ENCODE results near the gene SLC10A7. TPM values are rescaled to one million over a fixed set of nuclear protein-coding genes. Genes with fewer than 3 reads are reported as not detected.

The SLC10A7 gene
- total and polyA plus RNA-seq, 2 experiments from 2014 or later = 0.81 to 4.3 TPM

DNA sequence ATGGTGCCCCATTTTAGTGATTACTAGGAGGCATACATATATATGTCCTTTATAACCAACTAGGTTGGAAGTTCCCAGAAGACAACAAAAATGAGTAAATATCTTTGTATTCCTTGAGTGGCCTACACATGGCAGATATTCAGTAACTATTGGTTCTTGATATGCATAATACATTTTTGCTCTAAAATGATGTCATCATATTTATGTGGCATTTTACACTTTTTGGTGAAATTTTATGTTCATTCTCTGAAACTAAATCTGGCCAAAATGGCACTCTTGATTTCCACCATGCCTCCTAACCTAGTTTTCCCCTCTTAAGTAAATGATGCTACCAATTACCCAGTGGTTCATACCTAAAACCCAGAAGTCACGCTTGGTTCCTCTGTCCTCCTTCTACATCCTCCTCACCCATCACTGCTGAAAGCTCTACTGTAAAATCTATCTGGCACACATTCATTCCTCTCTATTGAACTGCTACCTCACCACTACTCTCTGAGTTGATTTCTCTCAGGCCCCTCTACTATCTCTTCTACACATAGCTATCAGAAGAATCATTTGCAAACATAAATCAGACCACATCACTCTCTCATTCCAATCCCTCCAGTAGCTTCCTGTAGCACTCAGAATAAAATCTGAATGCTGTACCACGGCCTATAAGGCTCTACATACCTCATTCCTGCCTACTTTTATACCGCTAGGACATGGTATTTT is 13.4 kb downstream of the SLC10A7 start (continued):
- no peak for TF ChIP-seq CTCF (conservative IDR thresholded peaks at IDR 0.05; ENCODE audit: low read depth in 2 of 2)
- no peak for TF ChIP-seq ZNF331 (CRISPR knock-in tag; IDR thresholded peaks at IDR 0.05; ENCODE audit: low read depth)
- TF ChIP-seq EZH2phosphoT487 (IDR thresholded peaks at IDR 0.05; ENCODE audit: unreplicated experiment) = no peak
- TF ChIP-seq POLR2AphosphoS5 (IDR thresholded peaks at IDR 0.05; ENCODE audit: low read depth) = no peak
- no peak for TF ChIP-seq STAT1 (IDR thresholded peaks at IDR 0.05; ENCODE audit: unreplicated experiment)
- no peak for TF ChIP-seq EZH2 (IDR thresholded peaks at IDR 0.05; ENCODE audit: low read depth, unreplicated experiment)
- no peak for TF ChIP-seq CREB1 (CRISPR knock-in tag; IDR thresholded peaks at IDR 0.05; ENCODE audit: low read depth)
- no peak for TF ChIP-seq ZNF114 (CRISPR knock-in tag; IDR thresholded peaks at IDR 0.05)
- no peak for TF ChIP-seq JUNB (IDR thresholded peaks at IDR 0.05; ENCODE audit: unreplicated experiment)
- no peak for TF ChIP-seq NANOG (IDR thresholded peaks at IDR 0.05; ENCODE audit: borderline replicate concordance)

- no peaks in the 10 kb centered on the region for H3K9me3 Mint-ChIP-seq
- no peak for TF ChIP-seq ZNF114 (CRISPR knock-in tag; IDR thresholded peaks at IDR 0.05)
- no peak for TF ChIP-seq CREB1 (CRISPR knock-in tag; IDR thresholded peaks at IDR 0.05; ENCODE audit: low read depth)
- TF ChIP-seq JUNB (IDR thresholded peaks at IDR 0.05; ENCODE audit: unreplicated experiment) = no peak
- TF ChIP-seq POLR2AphosphoS5 (IDR thresholded peaks at IDR 0.05; ENCODE audit: low read depth) = no peak
- H3K27ac Mint-ChIP-seq = no peak overlapping the region
- no peak for DNase-seq (ENCODE audit: low spot score)
- Histone ChIP-seq H3K36me3 (ENCODE audit: insufficient read depth) (no peaks in the 10 kb centered on the region), H3K4me3 (no peak overlapping the region), H3K27ac (ENCODE audit: low read depth) (no peak overlapping the region), H3K79me2 (replicated peaks; ENCODE audit: insufficient read depth) (no peaks in the 10 kb centered on the region), H3K27me3 (ENCODE audit: insufficient read depth) (no peaks in the 10 kb centered on the region), H3K9me2 (ENCODE audit: insufficient read depth) (no peaks in the 10 kb centered on the region), H3K4me2 (no peak overlapping the region), H3F3A (replicated peaks; ENCODE audit: low read depth) (no peaks in the 10 kb centered on the region), H4K20me1 (replicated peaks; ENCODE audit: insufficient read depth) (no peaks in the 10 kb centered on the region), H2AFZ (no peak overlapping the region), H3K4me1 (ENCODE audit: insufficient read depth) (no peaks in the 10 kb centered on the region)
- no peaks in the 10 kb centered on the region for H3K4me1 Mint-ChIP-seq
- no peaks in the 10 kb centered on the region for H3K27me3 Mint-ChIP-seq (ENCODE audit: insufficient read depth, low read depth, poor library complexity)
- no peaks in the 10 kb centered on the region for H3K36me3 Mint-ChIP-seq (ENCODE audit: low read depth)
- ATAC-seq = no peak
- H3K4me3 Mint-ChIP-seq = no peak overlapping the region
These were observed 14.1 kb downstream of the SLC10A7 start for GRCh38 chr4:146507632-146508031.

GRCh38 chr4:146506272-146506671 is 15.5 kb downstream of the SLC10A7 start:
- DNase-seq (ENCODE audit: low spot score) = no peak
- Mint-ChIP-seq H3K27ac (no peak overlapping the region), H3K36me3 (ENCODE audit: low read depth) (no peaks in the 10 kb centered on the region), H3K4me1 (no peaks in the 10 kb centered on the region), H3K27me3 (ENCODE audit: insufficient read depth, low read depth, poor library complexity) (no peaks in the 10 kb centered on the region), H3K4me3 (no peak overlapping the region), H3K9me3 (no peaks in the 10 kb centered on the region)
- Histone ChIP-seq H3K9me2 (ENCODE audit: insufficient read depth) (no peaks in the 10 kb centered on the region), H3K36me3 (ENCODE audit: insufficient read depth) (no peaks in the 10 kb centered on the region), H3K4me3 (no peak overlapping the region), H3K27me3 (ENCODE audit: insufficient read depth) (no peaks in the 10 kb centered on the region), H3K27ac (ENCODE audit: low read depth) (no peak overlapping the region), H3K4me1 (ENCODE audit: insufficient read depth) (no peaks in the 10 kb centered on the region), H4K20me1 (replicated peaks; ENCODE audit: insufficient read depth) (no peaks in the 10 kb centered on the region), H3K4me2 (no peak overlapping the region), H3F3A (replicated peaks; ENCODE audit: low read depth) (no peaks in the 10 kb centered on the region), H3K79me2 (replicated peaks; ENCODE audit: insufficient read depth) (no peaks in the 10 kb centered on the region), H2AFZ (no peak overlapping the region)
- no peak for ATAC-seq
- TF ChIP-seq CTCF (conservative IDR thresholded peaks at IDR 0.05; ENCODE audit: low read depth in 2 of 2) (no peak), CREB1 (CRISPR knock-in tag; IDR thresholded peaks at IDR 0.05; ENCODE audit: low read depth) (no peak), ZNF331 (CRISPR knock-in tag; IDR thresholded peaks at IDR 0.05; ENCODE audit: low read depth) (no peak), ZNF114 (CRISPR knock-in tag; IDR thresholded peaks at IDR 0.05) (no peak)

Measured in GM23338 (cell line).